GM18870 (cell line): ENCODE data around the gene NUDT3.
"Not testable (repeated sequence)": the region's sequence is repeated elsewhere in the genome, so short reads cannot be mapped to it uniquely, and the experiment has no call there.

Experiments
- ATAC-seq: cut with Tn5 transposase; IDR thresholded peaks from one replicate; pipeline ENCODE4 v1.9.1; 2021; ENCODE audit warnings: moderate library complexity; ENCODE audit not compliant: unreplicated experiment

The NUDT3 gene

DNA sequence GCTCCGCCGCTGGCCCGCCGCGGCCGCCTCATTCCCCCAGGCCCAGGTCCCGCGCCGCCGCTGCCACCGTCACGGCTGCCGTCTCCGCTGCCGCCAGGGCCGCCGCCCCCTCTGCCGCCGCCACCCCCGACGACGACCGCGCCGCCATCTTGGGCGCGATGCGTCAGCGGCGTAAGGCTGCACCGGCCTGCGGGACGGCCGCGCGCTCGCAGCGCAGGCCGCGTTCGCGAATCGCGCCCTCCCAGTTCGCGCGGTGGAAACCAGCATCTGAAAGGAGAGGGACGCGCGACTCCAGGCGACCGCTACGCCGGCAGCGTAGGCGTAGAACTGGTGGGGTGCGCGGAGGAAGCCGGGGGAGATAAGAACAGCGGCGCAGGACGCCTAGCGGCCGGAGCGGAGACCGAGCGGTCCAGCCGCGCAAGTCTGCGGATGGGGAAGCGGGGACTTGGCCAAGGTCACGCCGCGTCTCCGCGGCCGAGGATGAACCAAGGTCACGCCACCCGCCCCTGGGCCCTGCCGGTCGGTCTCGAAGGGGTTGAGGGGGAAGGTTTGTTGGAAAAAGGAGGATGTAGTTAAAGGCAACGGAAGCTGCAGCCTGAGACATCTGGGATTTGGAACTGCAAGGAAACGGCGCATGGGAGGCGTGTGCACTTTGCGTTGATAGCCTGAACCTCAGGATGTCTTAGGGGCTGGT lies at the start of gene NUDT3:
TSS of gene NUDT3 (minus strand) at position 173 of the 694 bp plus-strand sequence. CDS start 307 bp downstream, outside the sequence.
- ATAC-seq = peak; percentile 66

- ATAC-seq = no peak
Measured at GRCh38 chr6:34441526-34441925, 49.1 kb upstream of the NUDT3 start.

DNA sequence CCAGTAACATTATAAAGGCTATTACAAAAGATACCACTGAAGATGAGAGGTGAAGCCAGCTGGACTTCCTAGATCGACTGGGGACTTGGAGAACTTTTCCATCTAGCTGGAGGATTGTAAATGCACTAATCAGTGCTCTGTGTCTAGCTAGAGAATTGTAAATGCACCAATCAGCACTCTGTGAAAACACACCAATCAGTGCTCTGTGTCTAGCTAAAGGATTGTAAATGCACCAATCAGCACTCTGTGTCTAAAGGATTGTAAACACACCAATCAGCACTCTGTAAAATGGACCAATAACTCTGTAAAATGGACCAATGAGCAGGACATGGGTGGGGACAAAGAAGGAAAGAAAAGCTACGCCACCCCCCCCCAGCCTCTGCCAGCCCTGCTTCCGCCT lies 47.0 kb upstream of the NUDT3 start:
- ATAC-seq = no peak

- no peak for ATAC-seq
Measured at GRCh38 chr6:34438705-34439104, 46.2 kb upstream of the NUDT3 start.

- no peak for ATAC-seq
Measured at GRCh38 chr6:34437644-34437970, 45.1 kb upstream of the NUDT3 start.

DNA sequence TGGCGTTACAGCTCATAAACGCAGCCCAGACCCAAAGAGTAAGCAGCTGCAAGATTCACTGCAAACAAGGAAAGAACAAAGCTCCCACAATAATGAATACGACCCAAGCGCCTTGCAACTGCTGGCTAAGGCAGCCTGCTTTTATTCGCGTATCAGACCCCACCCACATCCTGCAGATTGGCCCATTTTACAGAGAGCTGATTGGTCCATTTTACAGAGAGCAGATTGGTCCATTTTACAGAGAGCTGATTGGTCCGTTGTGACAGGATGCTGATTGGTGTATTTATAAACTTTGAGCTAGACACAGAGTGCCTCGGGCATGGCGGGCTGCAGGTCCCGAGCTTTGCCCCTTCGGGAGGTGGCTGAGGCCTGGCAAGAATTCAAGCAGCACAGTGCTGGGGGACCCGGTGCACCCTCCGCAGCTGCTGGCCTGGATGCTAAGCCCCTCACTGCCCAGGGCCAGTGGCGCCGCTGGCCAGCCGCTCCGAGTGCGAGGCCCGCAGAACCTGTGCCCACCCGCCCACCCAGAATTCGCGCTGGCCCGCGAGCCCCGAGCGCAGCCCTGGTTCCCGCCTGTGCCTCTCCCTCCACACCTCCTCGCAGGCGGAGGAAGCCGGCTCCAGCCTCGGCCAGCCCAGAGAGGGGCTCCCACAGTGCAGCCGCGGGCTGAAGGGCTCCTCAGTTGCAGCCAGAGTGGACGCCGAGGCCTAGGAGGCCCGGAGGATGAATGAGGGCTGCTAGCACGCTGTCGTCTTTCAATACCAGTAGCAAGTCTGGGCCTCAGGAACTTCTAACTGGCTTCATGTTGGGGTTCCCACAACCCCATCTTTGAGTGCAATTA lies 44.6 kb upstream of the NUDT3 start:
- ATAC-seq = no peak

DNA sequence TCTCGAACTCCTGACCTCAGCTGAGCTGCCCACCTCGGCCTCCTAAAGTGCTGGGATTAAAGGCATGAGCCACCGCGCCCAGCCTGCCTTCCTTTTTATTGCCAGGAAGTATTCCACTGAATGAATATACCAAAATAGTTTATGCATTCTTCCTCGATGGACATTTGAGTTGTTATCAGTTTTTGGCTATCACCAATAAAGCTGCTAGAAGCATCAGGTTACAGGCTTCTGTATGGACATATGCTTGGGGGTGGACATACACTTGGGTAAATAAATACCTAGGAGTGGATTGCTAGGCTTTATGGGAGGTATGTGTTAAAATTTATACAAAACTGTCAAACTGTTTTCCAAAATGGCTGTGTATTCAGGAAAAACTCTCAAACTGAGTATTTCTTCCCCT lies 43.4 kb upstream of the NUDT3 start:
- ATAC-seq = no peak

GRCh38 chr6:34425498-34426410 lies 33.3 kb upstream of the NUDT3 start, which contains the start of gene RPS10:
Gene RPS10, minus strand, starts transcription at chr6:34426069. Its CDS starts 848 bp downstream, at chr6:34425221.
- ATAC-seq = no peak

DNA sequence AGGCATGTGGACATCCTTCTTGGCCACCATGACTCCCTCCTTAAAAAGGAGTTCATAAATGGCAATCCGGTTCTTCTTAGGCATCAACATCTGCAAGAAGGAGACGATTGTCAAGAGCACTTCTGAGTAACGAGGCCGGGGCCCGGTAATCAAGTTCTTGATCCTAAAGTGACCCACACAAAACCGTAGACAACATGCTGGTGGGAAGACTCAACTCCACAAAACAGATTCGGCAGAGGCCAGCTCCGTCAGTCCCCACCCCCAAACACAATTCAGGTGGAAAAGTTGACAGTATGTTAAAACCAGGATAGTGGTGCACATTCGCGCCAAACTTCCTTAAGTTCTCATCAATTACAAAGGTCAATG lies 32.6 kb upstream of the NUDT3 start:
- no peak for ATAC-seq

DNA sequence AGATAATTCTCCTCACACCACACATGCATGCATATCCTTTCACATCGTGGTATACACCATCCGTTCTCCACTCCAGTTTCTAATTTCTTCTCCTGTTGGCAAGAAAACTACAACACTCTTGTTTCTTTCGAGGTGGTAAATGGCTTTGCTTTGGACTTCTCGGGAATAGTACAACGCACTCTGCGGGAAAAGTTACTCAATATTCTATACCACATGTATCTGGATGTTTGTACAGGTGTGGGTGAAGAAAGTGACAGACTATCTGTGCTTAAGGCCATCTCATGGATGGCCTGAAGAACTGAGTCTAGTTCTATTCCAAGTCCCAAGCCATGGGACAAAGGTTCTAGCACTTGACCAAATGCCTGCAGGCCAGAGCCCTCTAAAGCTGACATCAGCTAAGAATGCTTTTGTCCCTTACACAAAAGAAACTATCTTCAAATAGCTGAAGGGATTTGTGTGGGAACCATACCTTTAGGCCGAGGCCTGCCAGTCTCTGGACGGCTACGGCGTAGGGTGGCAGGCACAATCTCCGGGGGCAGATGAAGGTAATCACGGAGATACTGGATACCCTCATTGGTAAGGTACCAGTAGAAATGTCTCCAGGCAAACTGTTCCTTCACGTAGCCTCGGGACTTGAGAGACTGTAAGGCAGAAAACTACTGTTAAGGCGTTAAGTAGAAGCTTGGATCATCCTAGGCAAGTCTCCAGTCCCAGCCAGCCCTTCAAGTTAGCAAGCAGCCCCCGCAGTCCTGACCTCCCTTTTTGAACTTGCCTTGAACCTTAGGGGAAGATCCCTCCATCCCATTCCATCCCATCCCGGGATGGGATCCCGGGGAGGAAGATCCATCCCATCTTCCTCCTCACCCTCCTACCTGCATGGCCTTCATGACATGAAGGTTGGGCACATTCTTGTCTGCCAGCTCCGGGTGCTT lies 32.0 kb upstream of the NUDT3 start:
- no peak for ATAC-seq

GRCh38 chr6:34423254-34423653 lies 30.8 kb upstream of the NUDT3 start:
- no peak for ATAC-seq

DNA sequence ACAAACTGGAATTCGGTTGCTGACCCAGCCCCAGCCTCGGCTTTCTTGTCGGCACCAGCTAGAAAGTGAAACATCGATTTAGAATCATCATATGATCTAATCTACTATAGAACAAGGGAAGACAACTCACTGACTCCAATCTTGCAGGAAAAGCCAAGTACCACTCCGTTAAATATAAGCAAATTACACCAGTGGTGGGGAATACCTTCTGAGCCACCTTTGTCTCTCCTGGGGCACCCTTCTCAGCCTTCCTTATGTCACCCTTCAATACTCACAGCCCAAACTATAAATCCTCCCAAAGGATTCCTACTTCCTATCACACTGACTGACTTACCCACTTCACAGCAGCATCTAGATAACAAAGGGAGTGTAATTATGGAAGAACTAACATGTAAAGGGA lies 25.9 kb upstream of the NUDT3 start:
- ATAC-seq = no peak

- ATAC-seq = no peak
Measured at GRCh38 chr6:34416877-34417371, 24.5 kb upstream of the NUDT3 start.

DNA sequence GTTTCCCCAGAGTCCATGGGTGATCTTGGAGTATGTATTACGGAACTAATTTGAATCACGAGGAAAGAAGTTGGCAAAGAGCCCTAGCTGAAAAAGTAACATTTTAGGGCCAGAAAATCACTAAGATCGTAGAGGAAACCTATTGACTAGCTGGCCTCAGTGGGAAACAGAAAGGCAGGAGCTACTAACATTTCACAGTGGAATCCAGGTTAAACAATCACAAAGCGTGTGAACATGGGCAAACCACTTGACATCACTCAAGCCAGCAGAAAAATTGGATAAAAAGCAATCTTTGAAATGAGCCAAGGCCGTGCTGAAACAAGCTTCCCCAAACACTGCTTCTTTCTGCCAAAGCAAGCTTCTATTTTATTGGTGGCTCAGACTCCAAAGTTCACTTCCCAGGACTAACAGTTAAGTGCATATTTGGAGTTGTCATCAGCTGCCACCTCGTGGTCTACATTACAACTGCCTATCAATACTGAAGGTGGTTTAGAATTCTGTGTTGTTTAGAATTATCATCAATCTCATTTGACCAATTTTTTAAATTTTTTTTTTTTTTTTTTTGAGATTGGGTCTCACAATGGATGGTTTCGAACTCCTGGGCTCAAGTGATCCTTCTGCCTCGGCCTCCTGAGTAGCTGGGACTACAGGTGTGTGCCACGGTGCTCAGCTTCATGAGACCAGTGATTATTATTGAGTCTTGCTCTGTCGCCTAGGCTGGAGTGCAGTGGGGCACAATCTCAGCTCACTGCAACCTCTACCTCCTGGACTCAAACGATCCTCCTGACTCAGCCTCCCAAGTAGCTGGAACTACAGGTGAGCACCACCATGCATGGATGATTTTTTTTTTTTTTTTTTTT lies 22.8 kb upstream of the NUDT3 start:
- no peak for ATAC-seq

- ATAC-seq = no peak
Measured at GRCh38 chr6:34412643-34413214, 20.3 kb upstream of the NUDT3 start.

DNA sequence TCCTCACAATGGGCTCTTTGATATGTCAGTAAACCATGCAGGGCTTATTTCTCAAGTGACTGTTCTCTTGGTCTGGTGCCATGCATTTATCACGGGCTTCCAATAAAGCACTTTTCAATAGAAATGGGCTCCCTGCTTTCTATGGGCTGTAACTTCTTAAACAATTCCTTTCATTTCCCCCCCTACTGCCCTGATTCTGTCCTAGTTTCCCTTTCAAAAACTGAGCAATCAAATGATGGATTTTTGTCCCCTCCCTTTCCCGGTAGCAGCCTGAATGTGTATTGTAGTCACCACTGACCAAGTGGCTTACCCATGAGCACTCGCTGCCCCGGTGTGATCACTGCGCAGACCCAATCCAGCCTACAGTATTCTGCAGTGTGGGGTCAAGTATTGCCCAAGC lies 19.5 kb upstream of the NUDT3 start:
- ATAC-seq = no peak

- ATAC-seq = not testable (repeated sequence)
Measured at GRCh38 chr6:34407915-34408314, 15.4 kb upstream of the NUDT3 start.

DNA sequence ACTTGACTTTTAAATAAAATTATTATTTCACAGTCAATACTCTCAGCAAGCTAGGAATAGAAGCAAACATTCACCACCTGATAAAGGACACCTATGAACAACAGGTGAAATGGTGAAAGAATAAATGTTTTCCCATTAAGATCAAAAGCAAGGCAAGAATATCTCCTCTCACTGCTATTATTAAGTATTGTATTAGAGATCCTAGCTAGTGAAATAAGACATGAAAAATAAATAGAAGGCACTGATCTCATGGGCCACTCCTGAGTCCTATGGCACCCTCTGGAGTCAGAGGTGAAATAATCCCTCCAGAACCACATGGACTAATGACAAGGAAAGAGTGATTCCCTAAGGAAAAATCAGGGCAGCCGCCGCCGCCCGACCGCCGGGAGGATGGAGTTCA lies 4.0 kb upstream of the NUDT3 start:
- no peak for ATAC-seq

GRCh38 chr6:34393966-34394305 lies 1.5 kb upstream of the NUDT3 start:
- ATAC-seq = no peak
